ENCODE results near the gene ARL2BP.

ARL2BP gene

DNA sequence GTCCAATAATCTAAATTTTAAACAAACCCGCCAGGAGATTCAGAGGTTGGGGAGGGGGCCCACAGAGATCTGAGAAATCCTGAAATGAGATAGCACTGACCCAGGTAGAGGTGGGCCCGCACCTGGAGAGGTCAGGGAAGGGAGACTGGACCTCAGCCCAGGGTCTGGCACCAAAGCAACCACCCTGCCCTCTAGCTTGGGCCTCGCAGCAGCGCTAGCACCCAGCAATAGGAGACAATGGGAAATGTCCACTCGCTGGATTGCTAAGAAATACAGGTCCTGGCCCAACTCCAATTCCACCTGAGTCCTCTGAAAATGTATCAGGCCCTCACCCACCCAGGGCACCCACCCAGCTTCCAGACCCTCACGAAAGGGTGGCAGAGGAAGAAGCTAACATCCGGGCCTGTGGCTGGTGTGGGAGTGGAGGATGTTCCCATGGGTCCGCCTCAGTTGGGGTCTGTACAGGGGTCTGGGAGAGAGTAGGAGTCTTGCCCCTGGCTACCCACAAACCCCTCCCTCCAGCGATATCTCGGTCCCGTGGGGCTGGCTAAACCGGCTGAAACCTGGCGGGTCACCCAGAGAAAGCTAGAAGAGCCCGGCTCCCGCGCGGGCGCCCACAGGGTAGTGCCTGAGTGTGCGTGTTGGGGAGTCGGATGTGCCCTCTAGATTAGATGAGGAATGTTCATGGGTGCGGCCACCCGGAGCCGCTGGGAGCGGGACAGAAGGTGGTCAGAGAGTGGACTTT lies 38.3 kb downstream of the ARL2BP start:
- no peak for DNase-seq

GRCh38 chr16:57283959-57284208 lies 38.8 kb downstream of the ARL2BP start:
- DNase-seq, result no peak

DNA sequence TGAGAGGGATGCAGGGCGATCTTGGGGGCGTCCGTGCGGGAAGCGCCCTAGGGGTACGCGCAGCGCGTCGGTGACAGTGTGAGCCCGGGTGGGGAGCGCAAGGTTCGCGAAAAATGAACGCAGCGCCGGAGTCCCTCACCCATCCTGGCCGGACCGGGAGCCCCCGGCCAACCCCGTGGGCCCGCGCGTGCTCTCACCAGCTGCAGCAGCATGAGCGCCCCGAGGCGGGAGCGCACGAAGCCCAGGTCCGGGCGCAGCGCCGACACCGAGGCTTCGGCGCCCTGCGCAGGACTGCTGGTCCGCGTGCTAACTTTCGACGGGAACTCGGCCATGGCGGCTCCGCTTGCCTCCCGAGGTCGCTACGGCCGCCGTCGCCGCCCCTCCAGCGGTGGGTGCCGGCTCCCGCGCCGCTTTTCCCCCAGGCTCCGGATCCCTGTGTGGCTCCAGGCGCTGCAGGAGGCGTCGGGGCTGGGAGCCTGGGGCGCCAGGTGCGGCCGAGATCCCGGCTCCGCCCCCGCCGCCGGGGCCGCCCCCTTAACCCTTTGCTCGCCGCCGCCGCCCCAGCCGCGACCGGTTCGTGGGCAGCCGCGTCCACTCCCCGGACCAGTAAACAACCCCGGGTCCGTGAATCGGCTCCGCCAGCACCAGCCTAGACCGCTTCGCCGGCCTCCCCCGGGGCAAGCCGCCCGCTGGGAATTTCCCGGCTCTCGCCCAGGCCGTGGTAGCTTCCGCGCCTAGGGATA lies 39.3 kb downstream of the ARL2BP start, which contains the start of gene PLLP:
Gene PLLP (minus strand): TSS at position 464 of the 743 bp plus-strand sequence. CDS start 132 bp downstream, at position 332.
- peak in 4 of 5 experiments; percentile 19 to 48 (median 24) for DNase-seq

GRCh38 chr16:57284952-57285363 lies 39.9 kb downstream of the ARL2BP start:
- no peak for DNase-seq

GRCh38 chr16:57285379-57285778 lies 40.3 kb downstream of the ARL2BP start:
- no peak for DNase-seq

GRCh38 chr16:57289391-57290257 lies 44.6 kb downstream of the ARL2BP start:
- DNase-seq, result no peak

DNA sequence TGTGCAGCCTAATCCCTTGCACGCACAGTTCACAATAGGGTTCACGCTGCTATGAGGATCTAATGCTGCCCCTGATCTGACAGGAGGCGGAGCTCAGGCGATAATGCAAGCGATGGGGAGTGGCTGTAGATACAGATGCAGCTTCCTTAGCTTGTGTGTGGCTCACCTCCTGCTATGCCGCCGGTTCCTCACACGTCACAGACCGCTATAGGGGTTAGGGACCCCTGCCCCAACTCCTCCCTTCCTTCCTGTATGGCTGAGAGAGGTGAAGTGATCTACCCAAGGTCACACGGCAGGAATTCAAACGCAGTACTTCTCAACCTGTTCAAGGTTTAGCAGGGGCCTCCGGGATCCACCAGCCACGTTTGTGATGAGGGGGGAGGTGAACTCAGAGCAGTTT lies 52.8 kb downstream of the ARL2BP start:
- DNase-seq, result peak in 3 of 5 experiments; percentile 45 to 90 (median 72)

GRCh38 chr16:57299009-57299718 lies 54.1 kb downstream of the ARL2BP start:
- peak in 1 of 5 experiments; percentile 33 for DNase-seq

DNA sequence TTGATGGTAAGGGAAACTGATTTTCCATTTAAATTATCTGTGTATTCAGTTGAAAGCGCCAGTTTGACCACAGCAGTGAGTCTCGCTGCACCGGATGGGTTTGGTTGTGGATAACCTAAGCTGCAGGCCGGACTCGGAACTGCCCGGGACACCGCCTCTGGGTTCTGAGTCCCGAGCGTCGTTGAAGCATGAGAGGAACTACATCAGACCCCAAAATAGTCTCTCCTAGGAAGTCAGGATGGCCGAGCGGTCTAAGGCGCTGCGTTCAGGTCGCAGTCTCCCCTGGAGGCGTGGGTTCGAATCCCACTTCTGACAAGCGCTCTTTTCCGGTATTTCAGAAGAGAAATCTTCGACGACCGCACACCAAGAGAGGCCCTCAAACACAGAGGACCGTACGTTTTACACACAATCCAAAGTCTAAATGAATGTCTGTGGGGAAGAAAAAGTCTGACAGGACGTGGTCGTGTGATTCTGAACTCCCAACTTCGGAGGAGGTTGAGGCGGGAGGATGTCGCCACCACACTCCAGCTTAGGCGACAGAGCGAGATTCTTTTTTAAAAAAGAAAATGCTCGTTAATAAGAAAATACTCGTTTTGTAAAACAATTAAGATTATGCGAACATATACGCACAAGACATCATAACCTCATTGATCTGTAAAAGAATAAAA lies 54.8 kb downstream of the ARL2BP start:
- peak; percentile 41 to 89 (median 76) for DNase-seq

GRCh38 chr16:57300387-57301125 lies 55.5 kb downstream of the ARL2BP start:
- DNase-seq, result peak; percentile 94 to 99 (median 97)

GRCh38 chr16:57301126-57301817 lies 56.2 kb downstream of the ARL2BP start:
- DNase-seq, result no peak
